ENCODE results near the gene ANKRD36.
"Not testable (repeated sequence)": the region's sequence is repeated elsewhere in the genome, so short reads cannot be mapped to it uniquely, and the experiment has no call there.

DNA sequence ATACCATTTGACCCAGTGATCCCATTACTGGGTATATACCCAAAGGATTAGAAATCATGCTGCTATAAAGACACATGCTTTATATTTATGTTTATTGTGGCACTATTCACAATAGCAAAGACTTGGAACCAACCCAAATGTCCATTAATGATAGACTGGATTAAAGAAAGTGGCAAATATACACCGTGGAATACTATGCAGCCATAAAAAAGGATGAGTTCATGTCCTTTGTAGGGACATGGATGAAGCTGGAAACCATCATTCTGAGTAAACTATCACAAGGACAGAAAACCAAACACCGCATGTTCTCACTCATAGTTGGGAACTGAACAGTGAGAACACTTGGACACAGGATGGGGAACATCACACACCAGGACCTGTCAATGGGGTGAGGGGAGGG is 6.1 kb upstream of the ANKRD36 start:
- TF ChIP-seq FOS (IDR thresholded peaks at IDR 0.05; ENCODE audit: low read depth, low read length); POLR2A (IDR thresholded peaks at IDR 0.05; ENCODE audit: low read depth, low read length); CTCF (conservative IDR thresholded peaks at IDR 0.05; ENCODE audit: low read depth, low read length); MAZ (IDR thresholded peaks at IDR 0.05; ENCODE audit: borderline replicate concordance, low read depth, low read length); SMC3 (IDR thresholded peaks at IDR 0.05; ENCODE audit: low read depth, low read length); RAD21 (IDR thresholded peaks at IDR 0.05; ENCODE audit: low read length); CEBPB (IDR thresholded peaks at IDR 0.05; ENCODE audit: low read depth, low read length); BHLHE40 (IDR thresholded peaks at IDR 0.05; ENCODE audit: low read depth, low read length); USF2 (IDR thresholded peaks at IDR 0.05; ENCODE audit: low read depth, low read length); MAFK (IDR thresholded peaks at IDR 0.05; ENCODE audit: low read depth, low read length); CHD1 (IDR thresholded peaks at IDR 0.05; ENCODE audit: low read depth, low read length); RFX5 (IDR thresholded peaks at IDR 0.05; ENCODE audit: low read depth, low read length); NFE2L2 (IDR thresholded peaks at IDR 0.05; ENCODE audit: low read depth, low read length): not testable (repeated sequence)
- TF ChIP-seq, protein P1, sequence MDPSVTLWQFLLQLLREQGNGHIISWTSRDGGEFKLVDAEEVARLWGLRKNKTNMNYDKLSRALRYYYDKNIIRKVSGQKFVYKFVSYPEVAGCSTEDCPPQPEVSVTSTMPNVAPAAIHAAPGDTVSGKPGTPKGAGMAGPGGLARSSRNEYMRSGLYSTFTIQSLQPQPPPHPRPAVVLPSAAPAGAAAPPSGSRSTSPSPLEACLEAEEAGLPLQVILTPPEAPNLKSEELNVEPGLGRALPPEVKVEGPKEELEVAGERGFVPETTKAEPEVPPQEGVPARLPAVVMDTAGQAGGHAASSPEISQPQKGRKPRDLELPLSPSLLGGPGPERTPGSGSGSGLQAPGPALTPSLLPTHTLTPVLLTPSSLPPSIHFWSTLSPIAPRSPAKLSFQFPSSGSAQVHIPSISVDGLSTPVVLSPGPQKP (IDR thresholded peaks at IDR 0.05; ENCODE audit: borderline replicate concordance, low read depth, low read length): not testable (repeated sequence)

Measured in IMR-90 (cell line).